Measurements from ENCODE around the gene KLF7.

Gene KLF7

DNA sequence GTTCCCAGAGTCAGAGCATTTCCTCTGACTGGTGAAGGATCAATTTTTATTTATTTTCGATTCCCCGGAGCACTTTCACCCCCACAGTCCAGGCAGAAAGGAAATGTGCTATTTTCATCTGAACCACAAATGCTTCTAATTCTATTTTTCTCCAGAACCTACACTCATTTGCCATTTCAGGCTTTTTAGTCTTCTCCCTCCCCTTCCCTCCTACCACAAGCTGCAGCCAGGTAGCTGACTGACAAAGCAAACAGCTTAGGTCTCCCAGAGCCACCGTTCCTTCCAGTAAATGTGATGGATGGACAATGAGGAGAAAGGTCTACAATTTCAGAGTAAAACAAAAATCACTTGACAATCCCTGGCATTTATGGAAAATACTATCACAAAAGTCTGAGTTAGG, 76.9 kb downstream of the KLF7 start:
- DNase-seq: no peak

DNA sequence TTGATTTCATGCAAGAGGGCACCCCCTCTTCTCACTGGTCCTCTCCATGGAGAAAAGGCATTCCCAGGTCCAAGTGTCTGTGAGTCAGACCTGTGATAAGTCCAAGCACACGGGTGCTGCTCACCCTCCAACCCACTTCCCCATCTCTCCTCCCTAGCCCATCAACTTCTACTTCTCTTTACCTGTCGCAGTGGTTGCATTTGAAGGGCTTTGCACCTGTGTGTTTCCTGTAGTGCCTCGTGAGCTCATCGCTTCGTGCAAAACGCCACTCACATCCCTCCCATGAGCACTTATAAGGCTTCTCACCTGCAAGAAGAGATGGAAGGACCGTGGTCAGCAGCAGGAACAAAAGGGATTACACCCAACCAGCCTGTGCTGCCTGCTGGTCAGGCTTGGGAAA, 77.5 kb downstream of the KLF7 start:
- no peak for DNase-seq

DNA sequence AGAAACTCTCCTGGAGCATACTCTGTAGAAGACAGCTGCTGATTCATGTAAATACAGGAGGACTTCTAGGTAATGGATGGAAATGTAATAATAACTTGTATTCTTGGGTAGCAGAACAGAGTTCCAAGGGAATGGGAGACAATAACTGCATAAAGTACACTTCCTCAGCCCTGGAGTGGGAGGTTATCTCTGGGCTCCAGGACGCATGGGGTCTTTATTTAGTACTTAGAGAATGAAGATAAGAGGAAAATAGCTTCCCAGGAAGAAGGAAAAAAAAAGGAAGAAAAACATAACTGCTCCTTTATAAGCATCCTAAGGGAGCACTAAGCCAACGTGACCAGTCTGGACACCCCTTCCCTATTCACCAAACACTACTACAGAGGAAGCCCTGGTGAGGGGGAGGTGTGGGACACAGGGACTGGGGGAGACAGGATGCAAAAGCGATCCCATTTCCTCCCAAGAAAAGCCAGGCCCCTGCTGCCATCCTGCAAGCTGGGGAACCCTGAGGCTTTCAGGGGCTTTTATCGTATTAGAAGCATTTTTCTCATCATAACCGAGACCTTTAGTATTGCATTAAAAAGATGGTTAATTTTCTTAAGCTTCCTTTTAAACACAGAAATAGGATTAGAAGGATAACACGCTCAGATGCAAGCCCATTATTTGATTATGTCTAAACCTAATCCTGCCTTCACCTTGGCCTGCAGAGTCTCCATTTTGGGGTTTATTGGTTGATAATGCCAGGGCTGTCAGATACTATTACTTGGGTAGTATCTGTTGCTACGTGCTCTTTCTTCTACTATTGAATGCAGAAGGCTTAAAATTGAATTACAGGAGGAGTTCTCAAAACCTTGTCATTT, 78.5 kb downstream of the KLF7 start:
- DNase-seq: no peak

DNA sequence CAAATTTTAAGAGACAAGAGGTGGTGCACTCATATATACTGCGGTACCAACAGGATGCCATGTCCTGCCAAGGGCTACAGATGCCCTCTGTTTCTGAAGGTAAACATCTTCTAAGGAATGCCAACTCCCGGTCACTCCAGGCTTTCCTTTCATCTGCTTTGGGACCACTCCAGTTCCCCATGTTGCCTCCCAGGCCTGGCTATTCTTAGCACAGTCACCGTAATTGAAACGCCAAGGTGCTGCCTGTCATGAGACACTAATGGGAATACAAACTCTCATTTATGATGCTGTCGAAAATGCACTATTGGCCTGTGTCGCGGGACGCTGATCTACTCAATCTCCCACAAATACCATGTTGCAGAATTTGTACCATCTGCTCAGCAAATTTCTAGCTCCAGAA, 79.6 kb downstream of the KLF7 start:
- no peak for DNase-seq

DNA sequence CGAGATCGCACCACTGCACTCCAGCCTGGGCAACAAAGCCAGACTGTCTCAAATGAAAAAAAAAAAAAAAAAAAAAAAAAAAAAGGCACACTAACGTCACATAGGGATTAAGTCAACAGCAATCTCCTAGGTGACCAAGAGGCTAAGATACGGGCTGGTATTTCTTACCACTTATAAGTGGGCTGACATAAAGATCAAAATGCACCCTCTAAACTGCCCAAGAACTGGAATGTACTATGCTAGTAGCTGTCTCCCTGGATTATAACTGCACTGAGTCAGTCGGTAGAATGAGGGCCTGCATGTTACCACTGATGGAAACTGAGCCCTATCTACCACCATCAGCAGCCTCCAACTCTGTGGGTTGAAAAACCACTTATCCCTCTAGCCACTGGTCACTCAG, 80.6 kb downstream of the KLF7 start:
- no peak for DNase-seq

DNA sequence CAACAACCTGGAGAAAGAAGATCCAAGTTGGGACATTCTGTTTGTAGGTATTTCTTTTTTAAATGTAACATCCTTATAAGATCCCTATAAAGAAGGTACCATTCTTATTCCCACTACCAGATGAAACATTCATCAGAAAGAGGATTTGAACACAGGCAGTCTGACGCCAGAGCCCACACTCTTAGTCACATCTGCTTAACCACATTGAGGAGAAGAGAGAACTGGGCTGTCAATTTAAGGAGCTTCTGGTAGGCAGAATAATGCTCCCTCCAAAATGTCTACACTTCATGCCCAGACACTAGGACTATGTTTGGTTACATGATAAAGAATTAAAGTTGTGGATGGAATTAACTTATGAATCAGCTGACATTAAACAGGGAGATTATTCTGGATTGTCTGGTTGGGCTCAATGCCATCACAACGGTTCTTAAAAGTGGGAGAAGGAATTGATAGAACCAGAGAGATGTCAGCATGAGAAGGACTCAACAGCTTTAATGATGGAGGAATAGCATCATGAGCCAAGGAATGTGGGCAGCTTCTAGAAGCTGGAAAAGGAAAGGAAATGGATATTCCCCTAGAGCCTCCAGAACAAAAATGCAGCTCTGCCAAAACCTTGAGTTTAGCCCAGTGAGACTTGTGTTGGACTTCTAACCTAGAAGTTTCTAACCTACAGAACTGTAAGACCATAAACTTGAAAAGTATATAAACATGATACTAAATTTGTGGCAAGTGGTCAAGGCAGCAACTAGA, 82.2 kb downstream of the KLF7 start:
- DNase-seq: no peak

DNA sequence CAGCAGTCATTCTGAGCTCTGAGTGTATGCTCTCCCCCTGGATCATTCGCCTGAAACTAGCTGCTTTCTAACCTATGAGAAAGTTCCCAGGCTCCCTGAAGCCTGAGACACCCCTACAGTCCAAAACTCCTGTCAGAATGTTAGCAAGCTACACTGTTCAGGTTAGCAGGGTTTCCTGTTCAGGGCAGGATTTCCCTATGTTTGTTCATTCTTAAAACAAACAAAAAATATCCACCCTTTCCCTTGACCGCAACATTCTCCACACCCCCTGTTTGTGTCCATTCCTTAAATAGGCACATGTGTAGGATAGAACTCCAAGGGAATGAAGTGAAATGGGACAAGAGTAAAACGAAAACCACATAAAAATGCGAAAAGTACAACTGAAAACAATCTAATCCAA, 83.1 kb downstream of the KLF7 start:
- no peak for DNase-seq

DNA sequence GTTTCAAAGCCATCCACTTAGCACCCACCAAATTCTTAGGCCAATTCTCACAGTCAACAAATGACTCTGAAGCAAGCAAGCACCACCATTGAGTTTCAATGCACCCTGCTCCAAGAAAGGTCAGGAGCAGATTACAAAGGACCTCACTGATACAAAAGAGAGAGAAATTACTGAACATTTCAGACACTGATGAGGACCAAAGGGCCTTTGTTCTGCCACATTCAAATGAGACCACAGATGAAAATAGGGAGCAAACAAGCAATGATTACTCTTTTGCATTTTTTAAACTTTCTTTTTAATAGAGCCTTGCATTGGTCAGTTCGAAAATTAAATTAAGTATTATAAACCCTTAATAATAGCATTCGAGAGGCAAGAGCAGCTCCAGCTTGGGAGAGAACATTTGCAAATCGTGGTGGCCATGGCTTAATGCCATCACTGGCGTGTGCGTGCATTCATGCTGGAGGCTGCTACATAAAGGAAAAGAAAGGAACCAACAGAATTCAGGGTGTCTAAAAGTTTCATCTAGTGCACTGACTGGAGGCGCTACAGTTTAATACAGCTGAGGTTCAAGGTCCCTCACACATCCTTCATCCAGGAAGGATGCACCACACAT, 87.5 kb downstream of the KLF7 start:
- DNase-seq: no peak

DNA sequence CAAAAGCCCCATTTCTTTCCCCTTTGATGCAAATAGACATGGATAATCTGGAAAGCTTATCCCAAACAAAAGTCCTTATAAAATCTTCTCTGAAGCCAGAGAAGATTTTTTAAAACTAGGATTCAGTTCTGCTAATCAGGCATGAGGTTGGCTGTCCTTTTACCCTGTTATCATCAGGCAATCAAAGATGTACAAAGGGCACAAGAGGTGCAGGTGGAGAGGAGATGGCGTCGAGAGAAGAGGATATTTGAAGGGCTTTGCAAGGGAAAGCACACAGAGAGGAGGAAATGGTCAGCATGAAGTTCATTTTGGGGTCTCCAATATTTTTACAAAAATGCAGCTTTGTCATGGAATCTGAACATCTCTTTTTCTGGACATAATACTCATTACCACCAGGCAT, 88.5 kb downstream of the KLF7 start:
- no peak for DNase-seq

DNA sequence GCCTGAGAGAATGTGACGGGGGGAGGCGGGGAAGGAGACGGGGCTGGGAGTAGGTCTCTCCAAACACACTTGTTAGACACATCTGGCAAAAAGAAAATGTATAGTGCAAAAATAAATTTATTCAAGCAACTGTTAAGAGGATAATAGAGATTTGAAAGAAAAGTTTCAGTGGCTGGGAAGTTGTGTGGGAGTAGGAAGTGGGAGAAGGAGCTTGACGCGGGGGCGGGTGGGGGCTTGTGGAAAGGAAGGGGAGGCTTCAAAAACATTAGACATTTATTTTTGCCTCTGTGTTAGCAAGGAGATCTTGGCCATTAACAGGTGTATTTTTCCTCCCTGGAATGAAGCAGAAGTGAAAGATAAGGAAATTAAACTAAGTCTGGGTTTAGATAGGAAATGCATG, 90.3 kb downstream of the KLF7 start:
- DNase-seq: no peak

DNA sequence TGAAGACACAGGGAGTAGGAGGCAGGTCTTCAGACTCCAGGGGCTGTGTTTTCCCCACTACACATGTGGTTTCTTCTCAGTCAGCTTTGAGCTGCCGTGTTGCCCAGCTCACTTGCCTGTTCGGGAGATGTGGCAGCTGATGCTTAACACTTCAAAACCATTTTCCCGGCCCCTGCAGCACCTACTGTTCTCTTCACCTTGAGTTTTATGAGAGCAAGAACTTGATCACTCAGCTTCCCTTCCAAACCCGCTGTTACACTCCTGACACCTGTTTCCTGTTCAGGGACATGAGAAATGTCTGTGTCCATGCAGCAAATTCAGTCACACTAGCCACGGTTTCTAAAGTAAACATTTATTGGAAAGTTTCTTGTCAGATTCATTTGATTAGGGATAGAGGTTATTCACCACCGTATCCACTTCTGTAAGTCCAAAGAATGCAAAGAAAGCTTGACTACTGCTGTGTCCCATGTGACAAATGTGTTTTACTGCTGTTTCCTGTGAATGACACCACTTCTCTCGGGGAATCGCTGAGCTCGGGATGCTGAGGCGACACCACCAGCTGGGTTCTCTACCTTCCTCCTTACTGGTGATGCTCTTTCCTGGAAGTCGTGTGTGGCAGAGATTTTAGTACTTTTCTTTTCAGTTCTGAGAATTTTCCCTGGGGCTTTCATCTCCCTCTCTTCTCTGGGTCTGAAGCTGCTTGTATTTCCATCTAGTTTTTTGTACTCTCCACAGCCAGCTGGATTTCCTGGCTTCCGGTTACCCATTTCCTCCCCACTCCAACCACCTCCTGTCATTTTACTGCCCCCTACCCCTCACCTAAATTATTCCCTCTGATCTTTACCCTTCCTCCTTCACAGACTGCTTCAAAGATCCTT, 91.7 kb downstream of the KLF7 start:
- DNase-seq: peak; percentile 59 to 68

DNA sequence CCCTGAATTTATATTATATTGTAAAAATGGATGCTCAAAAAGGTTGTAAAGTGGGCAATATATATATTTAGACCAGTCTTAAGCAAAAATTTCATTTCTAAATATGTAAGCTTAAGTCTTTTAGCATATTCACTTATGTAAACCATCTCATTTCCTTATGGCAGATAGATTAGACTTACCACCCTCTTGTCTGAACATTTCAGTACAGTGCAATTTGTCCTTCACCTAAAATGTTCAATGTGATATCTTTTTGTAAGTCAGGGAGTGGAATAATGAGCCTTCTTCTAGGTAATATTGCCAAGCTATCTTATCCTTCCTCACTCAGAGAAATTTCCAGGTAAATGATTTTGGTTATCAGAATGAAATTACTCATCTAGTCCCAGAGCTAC, 92.3 kb downstream of the KLF7 start:
- DNase-seq: no peak

DNA sequence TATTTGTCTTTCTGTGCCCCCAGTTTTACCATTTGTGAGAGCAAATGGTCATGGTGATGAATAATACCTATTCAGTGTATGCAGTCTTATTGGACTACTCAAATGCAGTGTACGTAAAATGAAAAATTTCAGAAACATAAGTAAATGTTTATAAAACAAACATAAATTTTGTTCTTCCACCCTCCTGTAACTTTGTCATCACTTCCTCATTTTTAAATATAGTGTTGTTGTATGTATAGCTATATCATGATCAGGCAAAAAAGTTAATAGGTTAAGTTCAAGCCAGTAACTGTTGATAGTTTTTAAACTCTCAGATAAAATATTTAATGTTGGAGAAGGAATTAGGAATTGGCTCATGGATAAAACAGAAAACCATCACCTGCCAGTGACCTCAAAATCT, 93.2 kb downstream of the KLF7 start:
- no peak for DNase-seq

DNA sequence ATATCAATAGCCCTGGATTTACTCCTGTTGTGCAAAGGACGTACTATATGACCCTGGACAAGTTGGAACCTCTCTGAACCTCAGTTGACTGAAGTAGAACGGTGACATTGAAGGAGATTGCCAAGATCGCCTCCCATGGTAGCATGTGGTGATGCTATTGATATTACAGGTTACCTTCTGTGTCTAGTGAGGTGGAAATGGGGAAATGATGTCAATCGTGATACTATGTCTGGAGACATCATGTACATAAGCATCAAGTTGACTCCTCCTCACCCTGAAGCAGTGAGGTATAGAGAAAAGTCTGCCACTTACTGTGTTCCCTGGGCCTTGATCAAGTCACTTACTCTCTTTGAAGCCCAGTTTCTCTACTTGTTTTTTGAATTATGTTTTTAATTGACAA, 93.9 kb downstream of the KLF7 start:
- DNase-seq: no peak

DNA sequence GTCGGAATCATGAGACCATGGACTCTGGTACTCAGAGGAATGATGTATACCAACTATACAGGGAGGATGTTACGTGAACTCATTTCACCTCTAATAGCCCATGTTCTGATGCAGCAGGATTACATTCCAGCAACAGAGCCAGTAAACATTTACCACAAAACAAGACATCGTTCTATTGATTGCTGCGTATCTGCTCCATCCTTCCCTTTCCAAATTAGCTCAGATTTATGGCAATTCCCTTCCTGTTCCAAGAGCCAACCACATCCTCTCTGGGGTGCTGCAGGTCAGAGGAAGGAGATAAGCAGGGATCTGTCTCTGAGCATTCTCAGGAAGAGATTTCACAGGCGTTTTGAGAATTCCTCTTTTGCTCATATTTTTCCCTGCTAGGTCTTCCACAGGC, 98.3 kb downstream of the KLF7 start:
- DNase-seq: no peak

DNA sequence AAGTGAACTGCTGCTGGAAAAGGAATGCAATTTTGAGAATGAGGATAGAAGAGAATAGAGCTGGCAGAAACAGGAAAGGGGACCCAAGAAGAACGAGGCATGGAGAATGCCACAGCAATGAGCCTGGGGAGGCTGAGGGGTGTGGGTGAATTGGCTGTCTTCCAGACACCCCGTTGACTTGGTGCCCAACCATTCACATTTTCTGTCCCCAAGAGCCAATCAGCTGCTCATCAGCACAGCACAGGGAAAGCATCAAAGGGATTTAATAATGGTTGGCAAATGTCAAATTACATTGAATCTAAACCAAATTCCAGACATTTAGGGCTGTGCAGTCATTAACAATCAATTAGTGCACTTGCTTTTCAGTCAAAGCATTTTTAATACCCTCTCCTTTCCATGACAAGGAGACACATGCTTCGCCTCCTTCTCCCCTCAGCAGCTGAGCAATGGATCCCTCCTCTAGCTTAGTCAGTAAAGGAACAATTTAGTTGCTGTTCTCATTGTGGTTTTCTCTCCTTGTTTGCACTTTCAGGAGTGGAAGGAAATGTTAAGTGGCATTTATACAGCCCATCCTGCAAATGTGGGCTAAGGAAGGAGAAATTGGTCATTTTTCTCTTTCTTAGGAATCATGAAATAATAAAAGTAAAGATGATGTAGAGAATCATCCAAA, 98.8 kb downstream of the KLF7 start:
- DNase-seq: no peak

DNA sequence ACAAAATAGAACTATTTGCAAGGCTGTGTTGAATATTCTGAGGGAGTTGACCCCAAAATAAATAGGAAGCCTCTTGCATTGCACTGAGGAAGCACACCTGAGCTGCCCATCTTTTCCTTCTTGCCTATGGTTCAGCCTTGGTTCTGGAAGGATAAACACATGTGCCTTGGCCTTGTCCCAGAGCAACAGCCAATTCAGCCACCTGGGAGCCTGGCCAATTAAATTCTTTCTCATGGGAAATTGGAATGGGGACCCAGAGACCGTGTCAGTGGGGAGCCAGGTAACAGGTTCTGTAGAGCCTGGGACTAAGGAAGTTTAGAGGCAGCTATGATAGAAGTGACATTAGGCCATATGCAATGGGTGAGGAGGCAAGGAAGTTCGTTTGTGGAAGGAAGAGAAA, 99.6 kb downstream of the KLF7 start:
- no peak for DNase-seq

DNA sequence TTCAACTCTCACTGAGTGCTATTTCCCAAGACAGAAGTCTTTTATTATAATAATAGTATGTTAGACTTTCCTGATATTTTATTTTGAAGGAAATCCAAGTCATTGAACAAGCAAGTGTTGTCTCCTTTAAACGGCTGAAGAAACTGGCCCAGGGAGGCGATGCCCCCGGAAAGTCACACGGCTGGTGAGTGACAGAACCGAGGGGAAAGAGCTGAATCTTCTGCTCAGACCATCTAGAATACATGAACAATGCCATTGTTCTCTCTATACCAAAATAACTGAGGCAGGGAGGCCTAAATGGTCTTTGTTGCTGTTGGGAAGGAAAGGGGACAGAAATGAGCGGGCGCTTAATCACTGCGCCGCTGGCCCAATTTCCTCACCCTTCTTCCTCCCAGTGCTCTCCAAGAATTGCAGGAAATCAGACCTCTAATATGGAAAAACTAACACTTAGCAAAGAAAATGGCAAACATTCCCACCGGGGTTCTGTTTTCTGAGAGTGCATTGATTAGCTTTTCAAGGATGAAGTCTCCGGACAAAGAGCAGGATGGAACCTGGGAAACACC, 101.5 kb downstream of the KLF7 start:
- no peak for DNase-seq

DNA sequence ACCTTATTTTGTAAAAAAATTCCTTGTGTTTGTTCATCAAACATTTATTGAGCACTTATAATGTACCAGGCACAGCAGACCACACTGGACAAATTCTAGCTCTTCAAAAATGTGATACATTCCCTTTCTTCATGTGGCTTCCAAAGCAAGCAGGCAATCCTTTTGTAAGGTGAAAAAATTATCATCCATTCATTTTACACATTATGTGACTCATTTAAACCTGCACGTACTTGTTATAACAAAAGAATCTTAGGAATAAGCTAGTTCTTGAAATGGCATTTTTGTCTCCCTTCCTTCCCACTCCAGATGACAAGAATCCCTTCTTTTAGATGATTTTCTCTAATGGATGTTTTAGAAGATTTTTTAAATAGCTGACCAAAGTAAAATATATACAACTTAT, 104.6 kb downstream of the KLF7 start:
- DNase-seq: no peak

DNA sequence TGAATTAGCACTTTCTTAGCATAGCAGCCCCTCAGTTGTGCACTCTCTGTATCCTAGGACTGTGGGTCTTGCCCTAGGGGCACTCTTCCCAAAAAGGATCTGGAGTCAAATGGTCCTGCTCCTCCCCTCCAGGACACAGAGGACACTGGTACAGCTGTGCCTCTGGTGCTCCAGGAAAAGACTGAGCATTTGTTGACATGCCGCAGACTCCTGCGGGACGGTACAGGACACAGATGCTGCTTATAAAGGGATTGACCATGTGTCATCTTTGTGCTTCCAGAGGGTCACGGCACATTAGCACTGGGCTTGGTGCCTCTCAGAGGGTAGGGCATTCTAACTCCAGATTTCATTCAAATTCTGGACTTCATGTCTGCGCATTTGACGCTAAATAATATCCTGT, 110.5 kb downstream of the KLF7 start:
- DNase-seq: no peak

DNA sequence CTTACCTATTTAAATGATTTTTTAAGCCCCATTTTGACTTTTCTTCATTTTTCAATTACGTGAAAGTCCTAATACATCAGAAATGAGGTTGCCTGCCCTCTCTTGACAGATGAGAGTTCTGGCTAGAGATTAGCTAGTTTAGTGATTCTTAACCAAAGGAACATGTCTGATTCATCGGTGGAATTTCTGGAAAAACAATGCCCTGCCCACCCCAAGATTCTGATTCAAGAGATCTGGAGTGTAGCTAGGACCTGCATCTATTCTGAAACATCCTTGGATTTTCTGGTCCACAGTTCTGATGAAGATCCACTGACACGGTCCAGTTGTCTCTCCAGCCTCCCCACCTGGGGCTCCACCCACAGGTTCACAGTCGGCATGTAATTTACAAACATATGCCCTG, 111.2 kb downstream of the KLF7 start:
- DNase-seq: no peak

DNA sequence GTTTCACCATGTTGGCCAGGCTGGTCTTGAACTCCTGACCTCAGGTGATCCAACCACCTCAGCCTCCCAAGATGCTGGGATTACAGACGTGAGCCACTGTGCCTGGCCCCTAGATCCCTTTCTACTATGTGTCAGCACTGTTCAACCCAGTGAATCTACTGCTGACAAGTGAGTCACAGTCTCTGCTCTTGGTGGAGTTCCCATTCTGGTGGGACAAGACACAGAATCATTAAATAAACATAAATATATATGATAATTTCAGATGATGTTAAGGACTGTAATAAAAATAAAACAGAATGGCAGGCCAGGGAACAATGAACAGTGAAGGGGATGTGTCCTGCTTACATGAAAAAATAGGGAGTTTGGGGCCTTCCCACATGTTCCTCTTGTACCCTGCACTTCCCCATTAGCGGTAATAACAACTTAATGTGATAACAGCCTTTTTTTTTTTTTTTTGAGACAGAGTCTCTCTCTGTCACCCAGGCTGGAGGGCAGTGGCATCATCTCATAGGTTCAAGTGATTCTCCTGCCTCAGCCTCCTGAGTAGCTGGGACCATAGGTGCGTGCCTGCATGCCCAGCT, 114.3 kb downstream of the KLF7 start:
- DNase-seq: no peak

Measured in CD4-positive, alpha-beta T cell treated with Interferon alpha-2 for 1 hour (primary cell).